ENCODE results near the gene ZSCAN2.
"Not testable (repeated sequence)": the region's sequence is repeated elsewhere in the genome, so short reads cannot be mapped to it uniquely, and the experiment has no call there.

Gene ZSCAN2

GRCh38 chr15:84599906-84600305 lies 903 bp upstream of the ZSCAN2 start:
- DNase-seq, result no peak

- DNase-seq, result peak; percentile 93
Observed at GRCh38 chr15:84600331-84600686, 500 bp upstream of the ZSCAN2 start.

GRCh38 chr15:84601555-84601838 lies 688 bp downstream of the ZSCAN2 start:
- no peak for DNase-seq

DNA sequence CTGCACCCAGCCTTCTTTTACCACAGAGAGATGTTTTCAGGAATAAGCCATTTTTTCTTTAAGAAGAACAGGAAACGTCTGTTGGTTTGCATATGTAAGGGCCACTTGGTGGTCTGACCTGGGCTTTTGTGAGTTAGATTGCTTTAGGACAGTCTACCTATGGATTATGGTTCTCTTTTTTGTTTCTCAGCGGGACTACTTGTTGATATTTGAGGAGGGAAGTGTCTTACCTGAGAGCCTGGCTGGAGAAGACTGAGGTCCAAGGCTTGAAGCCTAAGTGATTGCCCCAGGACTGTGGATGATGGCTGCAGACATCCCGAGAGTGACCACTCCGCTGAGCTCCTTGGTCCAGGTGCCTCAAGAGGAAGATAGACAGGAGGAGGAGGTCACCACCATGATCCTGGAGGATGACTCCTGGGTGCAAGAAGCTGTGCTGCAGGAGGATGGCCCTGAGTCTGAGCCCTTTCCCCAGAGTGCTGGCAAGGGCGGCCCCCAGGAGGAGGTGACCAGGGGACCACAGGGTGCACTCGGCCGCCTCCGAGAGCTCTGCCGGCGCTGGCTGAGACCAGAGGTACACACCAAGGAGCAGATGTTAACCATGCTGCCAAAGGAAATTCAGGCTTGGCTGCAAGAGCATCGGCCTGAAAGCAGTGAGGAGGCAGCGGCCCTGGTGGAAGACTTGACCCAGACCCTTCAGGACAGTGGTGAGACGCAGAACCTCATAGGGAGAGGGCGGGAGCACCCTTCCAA lies 3.0 kb downstream of the ZSCAN2 start:
- DNase-seq, result no peak

- DNase-seq, result no peak
Observed at GRCh38 chr15:84604826-84605553, 4.2 kb downstream of the ZSCAN2 start.

DNA sequence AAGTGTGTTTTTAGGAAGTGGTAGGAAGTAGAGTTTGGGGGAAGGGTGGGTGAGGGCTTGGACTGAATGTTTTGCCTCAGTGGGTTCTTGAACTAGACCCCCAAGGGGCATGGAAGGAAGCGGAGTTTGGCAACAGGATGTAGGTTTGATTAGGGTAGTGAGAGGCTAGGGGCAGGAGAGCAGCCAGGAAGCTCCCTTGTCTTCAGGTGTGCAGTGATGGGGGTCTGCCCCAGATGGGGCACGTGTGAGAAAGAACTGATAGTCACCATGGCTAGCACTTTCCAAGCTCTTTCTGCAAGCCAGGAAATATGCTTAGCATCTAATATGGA lies 4.7 kb downstream of the ZSCAN2 start:
- DNase-seq, result no peak

- no peak for DNase-seq
Observed at GRCh38 chr15:84606653-84607120, 5.9 kb downstream of the ZSCAN2 start.

- no peak for DNase-seq
Observed at GRCh38 chr15:84608707-84609284, 8.0 kb downstream of the ZSCAN2 start.

- no peak for DNase-seq
Observed at GRCh38 chr15:84609818-84610525, 9.2 kb downstream of the ZSCAN2 start.

DNA sequence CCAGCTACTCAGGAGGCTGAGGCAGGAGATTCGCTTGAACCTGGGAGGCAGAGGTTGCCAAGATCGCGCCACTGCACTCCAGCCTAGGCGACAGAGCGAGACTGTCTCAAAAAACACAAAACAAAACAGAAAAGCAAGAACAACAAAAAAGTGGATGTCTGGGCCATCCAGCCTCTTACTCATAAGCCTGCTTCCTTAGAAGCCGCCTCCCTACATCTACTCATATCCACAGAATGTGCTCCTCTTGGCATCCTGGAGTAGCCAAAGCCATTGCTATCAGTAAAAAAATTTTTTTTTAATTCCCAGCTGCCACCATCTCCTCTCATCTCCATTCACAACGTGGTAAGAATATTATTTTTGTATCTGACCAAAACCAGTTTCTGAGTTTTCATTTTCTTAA lies 10.8 kb downstream of the ZSCAN2 start:
- DNase-seq, result no peak

DNA sequence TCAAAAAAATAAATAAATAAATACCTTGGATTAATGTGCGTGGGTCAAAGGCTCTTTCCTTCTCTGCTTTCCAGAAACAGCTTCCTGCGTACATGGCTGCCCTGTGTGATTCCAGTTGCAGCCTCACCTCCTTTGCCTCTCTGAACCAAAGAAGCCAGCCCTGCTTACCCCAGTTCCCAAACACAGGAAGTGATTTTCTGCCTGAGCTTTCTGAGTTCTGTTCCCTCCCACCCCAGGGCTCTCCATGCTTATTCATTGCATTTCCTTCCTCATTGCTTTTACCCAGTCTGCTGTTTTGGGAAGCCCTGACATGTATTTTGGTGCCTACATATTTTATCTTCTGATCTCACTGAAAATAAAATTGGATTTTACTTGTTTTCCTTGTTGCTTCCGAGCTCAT lies 15.4 kb downstream of the ZSCAN2 start:
- peak; percentile 47 for DNase-seq

- DNase-seq, result no peak
Observed at GRCh38 chr15:84620626-84621025, 19.8 kb downstream of the ZSCAN2 start.

- DNase-seq, result no peak
Observed at GRCh38 chr15:84621358-84621979, 20.7 kb downstream of the ZSCAN2 start.

DNA sequence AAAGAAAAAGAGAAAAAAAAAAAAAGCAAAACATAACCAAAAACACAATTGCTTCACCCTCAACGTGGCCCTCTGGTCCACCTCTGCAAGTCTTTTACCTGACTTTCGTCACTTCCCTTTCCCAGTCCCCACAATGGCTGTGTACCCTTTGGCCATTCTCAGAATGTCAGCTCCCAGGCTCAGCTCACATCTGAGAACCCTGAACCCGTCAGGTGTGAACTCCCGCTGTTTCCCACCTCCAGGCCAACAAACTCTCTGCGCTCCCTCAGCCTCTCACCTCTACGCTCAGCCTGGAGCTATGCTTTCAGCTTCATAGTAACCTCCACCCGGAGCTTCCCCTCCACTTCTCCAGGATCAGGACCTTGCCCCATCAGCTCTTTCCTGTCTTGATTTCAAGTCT lies 23.6 kb downstream of the ZSCAN2 start:
- no peak for DNase-seq

GRCh38 chr15:84625123-84625522 lies 24.3 kb downstream of the ZSCAN2 start:
- peak; percentile 29 for DNase-seq

DNA sequence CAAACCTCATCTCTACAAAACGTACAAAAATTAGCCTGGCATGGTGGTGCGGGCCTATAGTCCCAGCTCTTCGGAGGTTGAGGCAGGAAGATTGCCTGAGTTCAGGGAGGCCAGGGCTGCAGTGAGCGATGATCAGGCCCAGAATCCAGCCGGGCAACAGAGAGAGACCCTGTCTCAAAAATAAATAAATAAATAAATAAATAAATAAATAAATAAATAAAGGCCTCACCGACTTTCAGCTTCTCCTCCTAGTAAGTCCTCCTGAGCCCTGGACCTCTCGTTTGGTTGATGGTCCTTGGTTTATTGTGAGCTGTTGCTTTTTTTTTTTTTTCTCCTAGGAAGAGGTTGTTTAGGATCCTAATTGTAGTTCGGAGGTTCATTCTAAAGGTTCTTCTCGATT lies 28.2 kb downstream of the ZSCAN2 start:
- no peak for DNase-seq

GRCh38 chr15:84631706-84632272 lies 31.0 kb downstream of the ZSCAN2 start:
- no peak for DNase-seq

DNA sequence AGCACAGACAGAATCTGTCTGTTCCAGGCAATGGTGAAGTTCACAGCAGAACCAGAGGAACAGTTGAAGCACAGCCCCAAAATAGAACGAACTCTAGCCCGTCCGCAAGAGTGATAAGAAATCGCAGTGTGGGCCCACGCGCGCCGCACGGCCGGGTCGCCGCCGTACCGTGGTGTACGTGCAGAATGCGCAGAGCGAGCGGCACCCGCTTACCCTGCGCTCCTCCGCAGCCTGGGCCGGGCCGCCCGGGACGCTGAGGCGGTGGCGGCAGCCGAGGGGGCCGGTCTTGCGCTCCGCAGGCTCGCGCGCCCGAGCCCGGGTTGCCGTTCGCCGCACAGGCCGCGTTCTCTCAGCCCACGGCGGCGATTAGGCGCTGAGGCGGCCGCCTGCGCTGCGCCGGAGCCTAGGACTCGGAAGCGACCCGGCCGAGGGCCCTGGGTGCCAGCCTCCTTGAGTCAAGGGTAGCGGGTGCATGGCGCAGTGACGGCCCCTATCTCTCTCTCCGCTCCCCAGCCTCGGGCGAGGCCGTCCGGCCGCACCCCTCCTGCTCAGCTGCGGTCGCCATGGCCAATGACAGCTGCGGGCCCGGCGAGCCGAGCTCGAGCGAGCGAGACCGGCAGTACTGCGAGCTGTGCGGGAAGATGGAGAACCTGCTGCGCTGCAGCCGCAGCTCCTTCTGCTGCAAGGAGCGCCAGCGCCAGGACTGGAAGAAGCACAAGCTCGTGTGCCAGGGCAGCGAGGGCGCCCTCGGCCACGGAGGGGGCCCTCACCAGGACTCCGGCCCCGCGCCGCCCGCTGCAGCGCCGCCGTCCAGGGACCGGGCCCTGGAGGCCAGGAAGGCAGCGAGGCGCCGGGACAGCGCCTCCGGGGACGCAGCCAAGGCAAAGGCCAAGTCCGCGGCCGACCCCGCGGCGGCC lies 32.8 kb downstream of the ZSCAN2 start:
- DNase-seq, result peak; percentile 90

DNA sequence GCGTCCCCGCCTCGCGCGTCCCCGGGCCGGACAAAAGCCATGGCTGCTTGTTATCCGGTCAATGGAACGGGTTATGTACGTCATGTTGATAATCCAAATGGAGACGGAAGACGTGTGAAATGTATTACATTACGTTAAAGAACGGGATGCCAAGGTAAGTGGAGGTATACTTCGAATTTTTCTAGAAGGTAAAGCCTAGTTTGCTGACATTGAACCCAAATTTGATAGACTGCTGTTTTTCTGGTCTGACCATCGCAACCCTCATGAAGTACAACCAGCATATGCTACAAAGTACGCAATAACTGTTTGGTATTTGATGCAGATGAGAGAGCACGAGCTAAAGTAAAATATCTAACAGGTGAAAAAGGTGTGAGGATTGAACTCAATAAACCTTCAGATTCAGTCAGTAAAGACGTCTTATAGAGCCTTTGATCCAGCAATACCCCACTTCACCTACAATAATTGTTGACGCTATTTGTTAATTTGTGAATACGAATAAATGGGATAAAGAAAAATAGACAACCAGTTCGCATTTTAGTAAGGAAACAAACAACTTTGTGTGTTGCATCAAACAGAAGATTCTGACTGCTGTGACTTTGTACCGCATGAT lies 33.5 kb downstream of the ZSCAN2 start:
- no peak for DNase-seq

- DNase-seq, result peak; percentile 58
Observed at GRCh38 chr15:84638103-84638502, 37.3 kb downstream of the ZSCAN2 start.

- DNase-seq, result not testable (repeated sequence)
Observed at GRCh38 chr15:84641871-84642270, 41.1 kb downstream of the ZSCAN2 start.
